ENCODE data around the gene OR2S2.

The OR2S2 gene

GRCh38 chr9:35909687-35910612 lies 48.0 kb downstream of the OR2S2 start:
- DNase-seq (ENCODE audit: low read depth in 1 of 2, low spot score in 1 of 2) = no peak

GRCh38 chr9:35909274-35909673 lies 48.7 kb downstream of the OR2S2 start, which contains the start of gene SPAAR:
SPAAR (plus strand) TSS chr9:35909490; CDS start chr9:35910464, 974 bp downstream.
- DNase-seq (ENCODE audit: low read depth in 1 of 2, low spot score in 1 of 2) = no peak

DNA sequence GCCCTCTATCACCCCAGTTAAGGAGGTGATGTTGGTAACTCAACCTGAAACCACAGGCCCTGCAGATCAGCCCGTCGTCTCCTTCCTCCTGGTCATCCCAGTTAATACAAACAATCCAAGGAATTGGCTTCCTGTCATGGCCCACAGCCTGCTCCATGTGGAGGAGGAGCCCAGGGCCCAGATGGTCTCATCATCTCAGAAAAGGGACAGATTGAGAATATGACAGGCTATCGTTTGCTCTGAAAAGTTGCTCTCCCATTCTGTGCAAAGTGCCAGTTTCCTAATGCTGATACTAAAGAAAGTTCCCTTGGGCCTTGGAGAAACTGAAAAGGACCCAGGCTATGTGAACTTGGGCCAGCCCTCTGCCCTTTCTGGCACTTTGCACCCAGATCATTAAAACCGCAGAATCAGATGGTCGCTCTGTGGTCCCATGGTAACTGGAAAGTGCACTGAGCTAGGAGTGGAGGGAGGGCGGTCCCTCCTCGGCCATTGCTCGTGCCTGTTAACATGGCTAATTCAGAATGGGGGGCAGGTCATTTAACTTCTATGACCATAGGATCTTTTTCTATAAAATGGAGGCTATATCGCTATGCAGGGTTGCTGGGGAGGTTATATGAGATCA lies 49.3 kb downstream of the OR2S2 start:
- no peak for DNase-seq (ENCODE audit: low read depth in 1 of 2, low spot score in 1 of 2)

GRCh38 chr9:35907711-35908503 lies 50.0 kb downstream of the OR2S2 start:
- no peak for DNase-seq (ENCODE audit: low read depth in 1 of 2, low spot score in 1 of 2)

Data from stimulated activated CD4-positive, alpha-beta T cell treated with anti-CD3 and anti-CD28 coated beads, Interleukin-15, amount 100 ng/mL, for 1 hour (primary cell).